HepG2 (cell line): ENCODE data around the gene ZBTB45. TPM values are rescaled to one million over a fixed set of nuclear protein-coding genes. Genes with fewer than 3 reads are reported as not detected.

ENCODE experiments used
- CC2D1A ChIP-seq: sonication (generic); formaldehyde crosslinking; IDR thresholded peaks from 2 replicates; pipeline ENCODE4 v1.8.1; 2023; ENCODE audit warnings: mild to moderate bottlenecking, missing genetic modification reagents
- FOSL1 ChIP-seq: sonication (generic); formaldehyde crosslinking; IDR thresholded peaks from 2 replicates; pipeline ENCODE4 v1.9.0; 2021; ENCODE audit warnings: missing genetic modification reagents, borderline replicate concordance
- HDAC2 ChIP-seq: sonication (generic); formaldehyde crosslinking; IDR thresholded peaks from 2 replicates; pipeline ENCODE4 v1.4.0; 2020; ENCODE audit warnings: missing genetic modification reagents
- HES4 ChIP-seq: sonication (generic); formaldehyde crosslinking; IDR thresholded peaks from 2 replicates; pipeline ENCODE4 v1.9.0; 2021; ENCODE audit warnings: mild to moderate bottlenecking, missing genetic modification reagents, borderline replicate concordance
- HNRNPH1 ChIP-seq: fragments of 200-400 bp; formaldehyde crosslinking; optimal IDR thresholded peaks from 2 replicates; pipeline ENCODE3; 2017; ENCODE audit warnings: mild to moderate bottlenecking, low read depth, low read length
- HNRNPUL1 ChIP-seq: fragments of 200-400 bp; formaldehyde crosslinking; IDR thresholded peaks from 2 replicates; pipeline ENCODE4 v1.6.1; 2017; ENCODE audit warnings: low read depth, mild to moderate bottlenecking, low read length, moderate library complexity
- HOXA7 ChIP-seq: sonication (generic); formaldehyde crosslinking; IDR thresholded peaks from 2 replicates; pipeline ENCODE4 v1.8.1; 2022; ENCODE audit warnings: mild to moderate bottlenecking, missing genetic modification reagents, moderate library complexity
- KDM5B ChIP-seq: sonication (generic); formaldehyde crosslinking; IDR thresholded peaks from 2 replicates; pipeline ENCODE4 v1.4.0; 2020; ENCODE audit warnings: missing genetic modification reagents, mild to moderate bottlenecking, borderline replicate concordance
- KLF13 ChIP-seq: sonication (generic); formaldehyde crosslinking; IDR thresholded peaks from 2 replicates; pipeline ENCODE4 v1.4.0; 2020; ENCODE audit warnings: mild to moderate bottlenecking, missing genetic modification reagents
- MATR3 ChIP-seq: sonication (generic); formaldehyde crosslinking; IDR thresholded peaks from 2 replicates; pipeline ENCODE4 v1.4.0; 2020; ENCODE audit warnings: missing genetic modification reagents
- NCOA1 ChIP-seq: sonication (generic); formaldehyde crosslinking; IDR thresholded peaks from 2 replicates; pipeline ENCODE4 v1.9.0; 2021; ENCODE audit warnings: missing genetic modification reagents
- NFRKB ChIP-seq: fragments of 450-650 bp; IDR thresholded peaks from 2 replicates; pipeline ENCODE4 v1.6.1; 2017
- PHB2 ChIP-seq: fragments of 450-650 bp; IDR thresholded peaks from 2 replicates; pipeline ENCODE4 v1.6.1; 2018; ENCODE audit not compliant: partially characterized antibody
- SRSF1 ChIP-seq: fragments of 200-400 bp; formaldehyde crosslinking; optimal IDR thresholded peaks from 2 replicates; pipeline ENCODE3; 2017; ENCODE audit warnings: mild to moderate bottlenecking, low read depth, low read length, moderate library complexity
- ZNF234 ChIP-seq: sonication (generic); formaldehyde crosslinking; conservative IDR thresholded peaks from 2 replicates; pipeline ENCODE4 v1.5.1; 2020; ENCODE audit warnings: mild to moderate bottlenecking, missing genetic modification reagents
- ZNF773 ChIP-seq: sonication (generic); formaldehyde crosslinking; IDR thresholded peaks from 2 replicates; pipeline ENCODE4 v1.4.0; 2020; ENCODE audit warnings: missing genetic modification reagents, borderline replicate concordance
- polyA plus RNA-seq, 8 experiments: library from polyadenylated mRNA; depleted of rRNA in 3 of 8; stranded (reverse) in 7 of 8; unstranded in 1 of 8; fragments of >200 nt; fragmentation: Illumina TruSeq in 4 of 8; extraction: Trizol in 4 of 8; gene quantifications; 2 replicates each; pipeline versions ENCODE4 v1.2.1 to v1.2.3, GENCODE V29; 2011 to 2016; ENCODE audit warnings: low read depth in 4 of 8, missing spikeins in 1 of 8, mixed read lengths in 1 of 8; ENCODE audit not compliant: insufficient read depth in 1 of 8
- total RNA-seq, 5 experiments: library from RNA; depleted of rRNA; stranded (reverse); fragments of >200 nt; fragmentation: Illumina TruSeq; extraction: Trizol; gene quantifications; 2 replicates each; pipeline ENCODE4 v1.2.3, GENCODE V29; 2016; ENCODE audit warnings: low read depth in 1 of 5
- TF ChIP-seq, protein P1 (sequence below): sonication (generic); formaldehyde crosslinking; IDR thresholded peaks from 2 replicates; pipeline ENCODE4 v1.4.0; 2020; ENCODE audit warnings: missing genetic modification reagents
- TF ChIP-seq, protein P2 (sequence below): sonication (generic); formaldehyde crosslinking; IDR thresholded peaks from 2 replicates; pipeline ENCODE4 v1.5.0; 2020; ENCODE audit warnings: missing genetic modification reagents
- TF ChIP-seq, protein P3 (sequence below): conservative IDR thresholded peaks from 2 replicates; pipeline ENCODE4 v1.6.1; 2018; ENCODE audit warnings: missing genetic modification reagents
- TF ChIP-seq, protein P4 (sequence below): sonication (generic); formaldehyde crosslinking; IDR thresholded peaks from 2 replicates; pipeline ENCODE4 v1.5.1; 2020; ENCODE audit warnings: missing genetic modification reagents, mild to moderate bottlenecking, borderline replicate concordance
- TF ChIP-seq, protein P5 (sequence below): sonication (generic); formaldehyde crosslinking; IDR thresholded peaks from 2 replicates; pipeline ENCODE4 v1.4.0; 2020; ENCODE audit warnings: low read depth, mild to moderate bottlenecking, missing genetic modification reagents

Gene ZBTB45
- total and polyA plus RNA-seq, 2 of the 13 experiments (the other 11 are each of a cell fraction or from before 2014, with no cell fraction given): 3.0 to 3.7 TPM

DNA sequence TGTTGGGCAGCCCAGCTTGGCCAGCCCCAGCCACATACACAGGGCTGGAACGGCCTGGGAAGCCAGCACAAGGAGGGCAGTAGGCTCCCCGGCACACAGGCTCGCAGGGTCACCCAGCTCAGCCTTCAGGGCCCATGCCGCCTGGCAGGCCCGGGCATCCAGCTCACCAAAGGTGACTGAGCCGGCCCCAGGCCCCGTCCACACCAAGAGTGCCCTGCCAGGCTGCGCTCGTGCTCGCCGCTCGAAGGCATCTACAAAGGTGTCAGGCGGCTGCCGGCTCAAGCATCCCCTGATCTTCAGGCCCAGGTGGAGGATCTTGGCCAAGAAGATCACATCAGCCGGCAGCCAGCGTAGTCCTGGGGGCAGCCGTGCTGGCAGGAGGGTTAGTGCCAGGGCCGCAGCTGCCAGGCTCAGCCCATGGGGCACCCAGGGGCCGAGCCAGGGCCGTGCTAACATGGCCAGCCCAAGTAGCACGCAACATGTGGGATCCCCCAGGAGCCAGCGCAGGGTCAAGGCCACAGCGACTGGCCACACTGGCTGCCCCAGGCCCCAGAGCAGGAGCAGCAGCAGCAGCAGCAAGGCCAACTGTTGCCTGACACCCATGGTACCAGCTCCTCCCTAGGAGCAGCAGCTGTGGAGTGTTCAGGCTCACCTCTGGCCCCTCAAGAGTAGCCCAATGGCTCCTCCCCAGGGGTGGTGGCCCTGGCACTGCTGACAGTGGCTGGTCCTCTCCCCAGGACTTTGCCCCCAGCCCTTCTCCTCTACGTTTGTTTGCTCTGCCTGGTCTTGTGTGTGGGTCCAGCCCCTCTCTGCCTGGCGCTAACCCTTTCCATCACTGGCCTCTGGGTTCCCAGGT, 8.0 kb downstream of the ZBTB45 start, which contains the start of gene SLC27A5 (continued):
- no peak for TF ChIP-seq ZNF773 (CRISPR knock-in tag)
- no peak for TF ChIP-seq PHB2
- TF ChIP-seq, protein P1, sequence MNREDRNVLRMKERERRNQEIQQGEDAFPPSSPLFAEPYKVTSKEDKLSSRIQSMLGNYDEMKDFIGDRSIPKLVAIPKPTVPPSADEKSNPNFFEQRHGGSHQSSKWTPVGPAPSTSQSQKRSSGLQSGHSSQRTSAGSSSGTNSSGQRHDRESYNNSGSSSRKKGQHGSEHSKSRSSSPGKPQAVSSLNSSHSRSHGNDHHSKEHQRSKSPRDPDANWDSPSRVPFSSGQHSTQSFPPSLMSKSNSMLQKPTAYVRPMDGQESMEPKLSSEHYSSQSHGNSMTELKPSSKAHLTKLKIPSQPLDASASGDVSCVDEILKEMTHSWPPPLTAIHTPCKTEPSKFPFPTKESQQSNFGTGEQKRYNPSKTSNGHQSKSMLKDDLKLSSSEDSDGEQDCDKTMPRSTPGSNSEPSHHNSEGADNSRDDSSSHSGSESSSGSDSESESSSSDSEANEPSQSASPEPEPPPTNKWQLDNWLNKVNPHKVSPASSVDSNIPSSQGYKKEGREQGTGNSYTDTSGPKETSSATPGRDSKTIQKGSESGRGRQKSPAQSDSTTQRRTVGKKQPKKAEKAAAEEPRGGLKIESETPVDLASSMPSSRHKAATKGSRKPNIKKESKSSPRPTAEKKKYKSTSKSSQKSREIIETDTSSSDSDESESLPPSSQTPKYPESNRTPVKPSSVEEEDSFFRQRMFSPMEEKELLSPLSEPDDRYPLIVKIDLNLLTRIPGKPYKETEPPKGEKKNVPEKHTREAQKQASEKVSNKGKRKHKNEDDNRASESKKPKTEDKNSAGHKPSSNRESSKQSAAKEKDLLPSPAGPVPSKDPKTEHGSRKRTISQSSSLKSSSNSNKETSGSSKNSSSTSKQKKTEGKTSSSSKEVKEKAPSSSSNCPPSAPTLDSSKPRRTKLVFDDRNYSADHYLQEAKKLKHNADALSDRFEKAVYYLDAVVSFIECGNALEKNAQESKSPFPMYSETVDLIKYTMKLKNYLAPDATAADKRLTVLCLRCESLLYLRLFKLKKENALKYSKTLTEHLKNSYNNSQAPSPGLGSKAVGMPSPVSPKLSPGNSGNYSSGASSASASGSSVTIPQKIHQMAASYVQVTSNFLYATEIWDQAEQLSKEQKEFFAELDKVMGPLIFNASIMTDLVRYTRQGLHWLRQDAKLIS (CRISPR knock-in tag): no peak
- no peak for TF ChIP-seq MATR3 (CRISPR knock-in tag)
- no peak for TF ChIP-seq SRSF1
- no peak for TF ChIP-seq HNRNPH1
- no peak for TF ChIP-seq HOXA7 (CRISPR knock-in tag)
- no peak for TF ChIP-seq KLF13
- no peak for TF ChIP-seq NCOA1 (CRISPR knock-in tag)
- no peak for TF ChIP-seq FOSL1
- TF ChIP-seq NFRKB: no peak
- TF ChIP-seq, protein P2, sequence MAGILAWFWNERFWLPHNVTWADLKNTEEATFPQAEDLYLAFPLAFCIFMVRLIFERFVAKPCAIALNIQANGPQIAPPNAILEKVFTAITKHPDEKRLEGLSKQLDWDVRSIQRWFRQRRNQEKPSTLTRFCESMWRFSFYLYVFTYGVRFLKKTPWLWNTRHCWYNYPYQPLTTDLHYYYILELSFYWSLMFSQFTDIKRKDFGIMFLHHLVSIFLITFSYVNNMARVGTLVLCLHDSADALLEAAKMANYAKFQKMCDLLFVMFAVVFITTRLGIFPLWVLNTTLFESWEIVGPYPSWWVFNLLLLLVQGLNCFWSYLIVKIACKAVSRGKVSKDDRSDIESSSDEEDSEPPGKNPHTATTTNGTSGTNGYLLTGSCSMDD (CRISPR knock-in tag): no peak
- TF ChIP-seq, protein P3, sequence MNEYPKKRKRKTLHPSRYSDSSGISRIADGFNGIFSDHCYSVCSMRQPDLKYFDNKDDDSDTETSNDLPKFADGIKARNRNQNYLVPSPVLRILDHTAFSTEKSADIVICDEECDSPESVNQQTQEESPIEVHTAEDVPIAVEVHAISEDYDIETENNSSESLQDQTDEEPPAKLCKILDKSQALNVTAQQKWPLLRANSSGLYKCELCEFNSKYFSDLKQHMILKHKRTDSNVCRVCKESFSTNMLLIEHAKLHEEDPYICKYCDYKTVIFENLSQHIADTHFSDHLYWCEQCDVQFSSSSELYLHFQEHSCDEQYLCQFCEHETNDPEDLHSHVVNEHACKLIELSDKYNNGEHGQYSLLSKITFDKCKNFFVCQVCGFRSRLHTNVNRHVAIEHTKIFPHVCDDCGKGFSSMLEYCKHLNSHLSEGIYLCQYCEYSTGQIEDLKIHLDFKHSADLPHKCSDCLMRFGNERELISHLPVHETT (CRISPR knock-in tag): no peak
- no peak for TF ChIP-seq CC2D1A (CRISPR knock-in tag)
- TF ChIP-seq, protein P4, sequence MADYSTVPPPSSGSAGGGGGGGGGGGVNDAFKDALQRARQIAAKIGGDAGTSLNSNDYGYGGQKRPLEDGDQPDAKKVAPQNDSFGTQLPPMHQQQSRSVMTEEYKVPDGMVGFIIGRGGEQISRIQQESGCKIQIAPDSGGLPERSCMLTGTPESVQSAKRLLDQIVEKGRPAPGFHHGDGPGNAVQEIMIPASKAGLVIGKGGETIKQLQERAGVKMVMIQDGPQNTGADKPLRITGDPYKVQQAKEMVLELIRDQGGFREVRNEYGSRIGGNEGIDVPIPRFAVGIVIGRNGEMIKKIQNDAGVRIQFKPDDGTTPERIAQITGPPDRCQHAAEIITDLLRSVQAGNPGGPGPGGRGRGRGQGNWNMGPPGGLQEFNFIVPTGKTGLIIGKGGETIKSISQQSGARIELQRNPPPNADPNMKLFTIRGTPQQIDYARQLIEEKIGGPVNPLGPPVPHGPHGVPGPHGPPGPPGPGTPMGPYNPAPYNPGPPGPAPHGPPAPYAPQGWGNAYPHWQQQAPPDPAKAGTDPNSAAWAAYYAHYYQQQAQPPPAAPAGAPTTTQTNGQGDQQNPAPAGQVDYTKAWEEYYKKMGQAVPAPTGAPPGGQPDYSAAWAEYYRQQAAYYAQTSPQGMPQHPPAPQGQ: no peak
- TF ChIP-seq HDAC2: peak; percentile 78; the same call in 1 of the 2 replicates
- TF ChIP-seq HES4 (CRISPR knock-in tag): 0 out of 2 replicates have a peak, but pooled peaks have one; percentile 31
- no peak for TF ChIP-seq ZNF234
- TF ChIP-seq KDM5B: peak; percentile 54; the same call in 1 of the 2 replicates
- TF ChIP-seq, protein P5, sequence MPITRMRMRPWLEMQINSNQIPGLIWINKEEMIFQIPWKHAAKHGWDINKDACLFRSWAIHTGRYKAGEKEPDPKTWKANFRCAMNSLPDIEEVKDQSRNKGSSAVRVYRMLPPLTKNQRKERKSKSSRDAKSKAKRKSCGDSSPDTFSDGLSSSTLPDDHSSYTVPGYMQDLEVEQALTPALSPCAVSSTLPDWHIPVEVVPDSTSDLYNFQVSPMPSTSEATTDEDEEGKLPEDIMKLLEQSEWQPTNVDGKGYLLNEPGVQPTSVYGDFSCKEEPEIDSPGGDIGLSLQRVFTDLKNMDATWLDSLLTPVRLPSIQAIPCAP: no peak
- no peak for TF ChIP-seq HNRNPUL1
